ENCODE results near the gene NPEPPS.
"Not testable (repeated sequence)": the region's sequence is repeated elsewhere in the genome, so short reads cannot be mapped to it uniquely, and the experiment has no call there.

NPEPPS gene

GRCh38 chr17:47530557-47531232 lies at the start of gene NPEPPS:
Gene NPEPPS, plus strand, starts transcription at chr17:47531108. Its CDS starts 193 bp downstream, at chr17:47531301.
- CTCF ChIA-PET, H3K9me3 Mint-ChIP-seq: not testable (repeated sequence)

GRCh38 chr17:47491841-47492212 lies 39.1 kb upstream of the NPEPPS start:
- Mint-ChIP-seq H3K27ac (peak overlapping the region; percentile 94), H3K4me1 (peaks cover 16% of the 10 kb centered on the region), H3K4me3 (peak overlapping the region; percentile 91), H3K27me3 (peaks cover 20% of the 10 kb centered on the region)
- H3K36me3 Mint-ChIP-seq, H3K9me3 Mint-ChIP-seq, CTCF ChIA-PET: not testable (repeated sequence)
- peak; percentile 30 for DNase-seq

More at GRCh38 chr17:47530557-47531232, at the start of gene NPEPPS:
- Mint-ChIP-seq H3K4me3 (peak within 1 kb of the TSS; percentile 93), H3K27ac (peak within 1 kb of the TSS; percentile 91), H3K4me1 (peaks cover 12% of the 10 kb centered on the region)
- DNase-seq = peak; percentile 94
- H3K36me3 Mint-ChIP-seq, H3K27me3 Mint-ChIP-seq: not testable (repeated sequence)

GRCh38 chr17:47499074-47499473 lies 31.8 kb upstream of the NPEPPS start:
- DNase-seq, H3K9me3 Mint-ChIP-seq, H3K36me3 Mint-ChIP-seq, H3K27ac Mint-ChIP-seq, CTCF ChIA-PET, H3K4me3 Mint-ChIP-seq: not testable (repeated sequence)
- peaks cover 19% of the 10 kb centered on the region for H3K4me1 Mint-ChIP-seq
- peaks cover 30% of the 10 kb centered on the region for H3K27me3 Mint-ChIP-seq

GRCh38 chr17:47499494-47499893 lies 31.4 kb upstream of the NPEPPS start:
- CTCF ChIA-PET, H3K4me3 Mint-ChIP-seq, H3K27ac Mint-ChIP-seq, DNase-seq, H3K9me3 Mint-ChIP-seq, H3K36me3 Mint-ChIP-seq: not testable (repeated sequence)
- Mint-ChIP-seq H3K27me3 (peaks cover 30% of the 10 kb centered on the region), H3K4me1 (peaks cover 21% of the 10 kb centered on the region)

- CTCF ChIA-PET = interaction anchor here (0.9 to 2.6 kb wide), 2 partner anchors 115 to 119 kb away, joined by 4 to 15 read pairs; no protein-coding TSS in a partner anchor
- peaks cover 21% of the 10 kb centered on the region for H3K4me1 Mint-ChIP-seq
Measured at GRCh38 chr17:47500620-47501019, 30.3 kb upstream of the NPEPPS start.

GRCh38 chr17:47502122-47502731 lies 28.7 kb upstream of the NPEPPS start:
- not testable (repeated sequence) for H3K36me3 Mint-ChIP-seq, DNase-seq, H3K9me3 Mint-ChIP-seq, H3K4me3 Mint-ChIP-seq
- Mint-ChIP-seq H3K27me3 (peaks cover 14% of the 10 kb centered on the region), H3K4me1 (peaks cover 21% of the 10 kb centered on the region), H3K27ac (peak overlapping the region; percentile 71)
- CTCF ChIA-PET = interaction anchor here (2.6 kb wide), 1 partner anchor 113 kb away, joined by 15 read pairs; no protein-coding TSS in a partner anchor

More at GRCh38 chr17:47500620-47501019, 30.3 kb upstream of the NPEPPS start:
- DNase-seq, H3K27ac Mint-ChIP-seq, H3K4me3 Mint-ChIP-seq, H3K36me3 Mint-ChIP-seq, H3K9me3 Mint-ChIP-seq: not testable (repeated sequence)
- peaks cover 26% of the 10 kb centered on the region for H3K27me3 Mint-ChIP-seq

- H3K4me3 Mint-ChIP-seq, DNase-seq, H3K9me3 Mint-ChIP-seq, H3K36me3 Mint-ChIP-seq, CTCF ChIA-PET: not testable (repeated sequence)
- Mint-ChIP-seq H3K27ac (peak overlapping the region; percentile 72), H3K27me3 (peaks cover 11% of the 10 kb centered on the region), H3K4me1 (peaks cover 21% of the 10 kb centered on the region)
Measured at GRCh38 chr17:47502776-47503455, 28.0 kb upstream of the NPEPPS start.

GRCh38 chr17:47511701-47512146 lies 19.2 kb upstream of the NPEPPS start:
- CTCF ChIA-PET, H3K36me3 Mint-ChIP-seq, H3K4me3 Mint-ChIP-seq, H3K27me3 Mint-ChIP-seq, H3K27ac Mint-ChIP-seq, H3K9me3 Mint-ChIP-seq, DNase-seq, H3K4me1 Mint-ChIP-seq: not testable (repeated sequence)

- DNase-seq, H3K36me3 Mint-ChIP-seq, H3K9me3 Mint-ChIP-seq, H3K4me3 Mint-ChIP-seq, H3K4me1 Mint-ChIP-seq, CTCF ChIA-PET, H3K27ac Mint-ChIP-seq, H3K27me3 Mint-ChIP-seq: not testable (repeated sequence)
Measured at GRCh38 chr17:47513301-47513700, 17.6 kb upstream of the NPEPPS start.

- H3K36me3 Mint-ChIP-seq, H3K27ac Mint-ChIP-seq, H3K27me3 Mint-ChIP-seq, H3K4me3 Mint-ChIP-seq, DNase-seq, H3K9me3 Mint-ChIP-seq, CTCF ChIA-PET, H3K4me1 Mint-ChIP-seq: not testable (repeated sequence)
Measured at GRCh38 chr17:47518880-47519279, 12.0 kb upstream of the NPEPPS start.

GRCh38 chr17:47519365-47519764 lies 11.5 kb upstream of the NPEPPS start:
- CTCF ChIA-PET, DNase-seq, H3K36me3 Mint-ChIP-seq, H3K27me3 Mint-ChIP-seq, H3K27ac Mint-ChIP-seq, H3K4me1 Mint-ChIP-seq, H3K4me3 Mint-ChIP-seq, H3K9me3 Mint-ChIP-seq: not testable (repeated sequence)

- CTCF ChIA-PET, H3K27ac Mint-ChIP-seq, DNase-seq, H3K4me1 Mint-ChIP-seq, H3K27me3 Mint-ChIP-seq, H3K36me3 Mint-ChIP-seq, H3K4me3 Mint-ChIP-seq, H3K9me3 Mint-ChIP-seq: not testable (repeated sequence)
Measured at GRCh38 chr17:47520279-47520678, 10.6 kb upstream of the NPEPPS start.

- H3K27me3 Mint-ChIP-seq, H3K36me3 Mint-ChIP-seq, DNase-seq, CTCF ChIA-PET, H3K4me3 Mint-ChIP-seq, H3K27ac Mint-ChIP-seq, H3K9me3 Mint-ChIP-seq, H3K4me1 Mint-ChIP-seq: not testable (repeated sequence)
Measured at GRCh38 chr17:47521434-47521833, 9.5 kb upstream of the NPEPPS start.

GRCh38 chr17:47522341-47522740 lies 8.6 kb upstream of the NPEPPS start:
- H3K27ac Mint-ChIP-seq, H3K4me1 Mint-ChIP-seq, CTCF ChIA-PET, H3K27me3 Mint-ChIP-seq, DNase-seq, H3K36me3 Mint-ChIP-seq, H3K4me3 Mint-ChIP-seq, H3K9me3 Mint-ChIP-seq: not testable (repeated sequence)
